ENCODE measurements around the gene EIF2D. TPM values are rescaled to one million over a fixed set of nuclear protein-coding genes. Genes with fewer than 3 reads are reported as not detected.

The EIF2D gene
- total and polyA plus RNA-seq, 2 of the 13 experiments (the other 11 are each of a cell fraction or from before 2014, with no cell fraction given), result 45.1 to 64.9 TPM

DNA sequence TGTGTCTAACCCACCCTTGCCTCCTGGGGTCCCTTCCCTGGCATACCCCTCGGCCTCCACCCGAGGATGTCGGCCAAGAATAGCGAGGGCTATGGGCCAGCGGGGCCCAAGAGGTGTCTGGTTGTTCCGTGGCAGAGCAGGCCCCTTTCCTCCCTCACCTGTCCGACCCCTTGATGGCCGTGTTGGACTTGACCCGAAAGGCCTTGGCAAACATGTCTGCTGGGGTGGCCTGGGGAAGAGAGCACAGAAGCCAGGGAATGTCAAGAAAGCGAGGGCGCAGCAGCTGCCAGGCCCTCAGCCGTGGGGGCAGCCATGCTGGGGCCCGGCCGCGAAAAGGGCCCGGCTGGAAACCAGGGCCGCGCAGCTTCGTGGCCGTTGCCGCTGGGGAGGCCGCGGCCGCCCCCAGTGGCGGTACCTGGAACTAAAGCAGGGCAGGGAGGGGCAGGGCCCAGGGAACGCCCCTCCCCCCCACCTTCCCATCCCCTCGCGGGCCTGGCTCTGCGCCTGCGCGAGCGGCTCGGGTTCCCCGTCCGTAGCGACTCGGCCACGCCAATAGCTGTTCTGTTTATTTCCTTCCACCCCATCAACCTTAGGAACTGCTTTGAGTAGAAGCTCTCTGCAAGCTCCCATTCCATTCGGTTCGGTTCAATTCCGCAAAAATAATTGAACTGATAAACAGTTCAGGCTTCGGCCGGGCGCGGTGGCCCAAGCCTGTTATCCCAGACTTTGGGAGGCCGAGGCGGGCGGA lies at the start of gene EIF2D (continued):
- TF ChIP-seq, protein P1, sequence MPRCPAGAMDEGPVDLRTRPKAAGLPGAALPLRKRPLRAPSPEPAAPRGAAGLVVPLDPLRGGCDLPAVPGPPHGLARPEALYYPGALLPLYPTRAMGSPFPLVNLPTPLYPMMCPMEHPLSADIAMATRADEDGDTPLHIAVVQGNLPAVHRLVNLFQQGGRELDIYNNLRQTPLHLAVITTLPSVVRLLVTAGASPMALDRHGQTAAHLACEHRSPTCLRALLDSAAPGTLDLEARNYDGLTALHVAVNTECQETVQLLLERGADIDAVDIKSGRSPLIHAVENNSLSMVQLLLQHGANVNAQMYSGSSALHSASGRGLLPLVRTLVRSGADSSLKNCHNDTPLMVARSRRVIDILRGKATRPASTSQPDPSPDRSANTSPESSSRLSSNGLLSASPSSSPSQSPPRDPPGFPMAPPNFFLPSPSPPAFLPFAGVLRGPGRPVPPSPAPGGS (CRISPR knock-in tag; IDR thresholded peaks at IDR 0.05), result peak; percentile 94
- TF ChIP-seq ZNF558 (CRISPR knock-in tag; IDR thresholded peaks at IDR 0.05; ENCODE audit: borderline replicate concordance) (peak; percentile 95; the same call in 1 of the 2 replicates), FOSL1 (CRISPR knock-in tag; IDR thresholded peaks at IDR 0.05; ENCODE audit: borderline replicate concordance) (no peak; the same call in 1 of the 2 replicates), SP2 (CRISPR knock-in tag; IDR thresholded peaks at IDR 0.05) (peak; percentile 40; the same call in 1 of the 2 replicates), HCFC1 (IDR thresholded peaks at IDR 0.05; ENCODE audit: low read depth, low read length) (peak; percentile 77), ZNF343 (CRISPR knock-in tag; IDR thresholded peaks at IDR 0.05) (peak; percentile 6; the same call in 1 of the 2 replicates), GATAD1 (CRISPR knock-in tag; IDR thresholded peaks at IDR 0.05) (peak; percentile 100), ZNF101 (CRISPR knock-in tag; IDR thresholded peaks at IDR 0.05; ENCODE audit: borderline replicate concordance, low read depth) (peak; percentile 67; the same call in 1 of the 2 replicates), ZNF138 (CRISPR knock-in tag; IDR thresholded peaks at IDR 0.05; ENCODE audit: low read depth) (peak; percentile 86; the same call in 1 of the 2 replicates), REL (CRISPR knock-in tag; conservative IDR thresholded peaks at IDR 0.05) (peak; percentile 81; the same call in 1 of the 2 replicates), ZNF224 (CRISPR knock-in tag; IDR thresholded peaks at IDR 0.05) (0 out of 2 replicates have a peak, but pooled peaks have one; percentile 3), NFE2L2 (IDR thresholded peaks at IDR 0.05; ENCODE audit: low read length) (no peak), PCBP2 (optimal IDR thresholded peaks at IDR 0.05; ENCODE audit: low read depth, low read length, poor library complexity, severe bottlenecking) (no peak), ZNF468 (CRISPR knock-in tag; IDR thresholded peaks at IDR 0.05) (no peak), HMG20B (CRISPR knock-in tag; conservative IDR thresholded peaks at IDR 0.05) (peak; percentile 63; the same call in 1 of the 2 replicates), NCOA1 (CRISPR knock-in tag; IDR thresholded peaks at IDR 0.05) (no peak)
- TF ChIP-seq, protein P2, sequence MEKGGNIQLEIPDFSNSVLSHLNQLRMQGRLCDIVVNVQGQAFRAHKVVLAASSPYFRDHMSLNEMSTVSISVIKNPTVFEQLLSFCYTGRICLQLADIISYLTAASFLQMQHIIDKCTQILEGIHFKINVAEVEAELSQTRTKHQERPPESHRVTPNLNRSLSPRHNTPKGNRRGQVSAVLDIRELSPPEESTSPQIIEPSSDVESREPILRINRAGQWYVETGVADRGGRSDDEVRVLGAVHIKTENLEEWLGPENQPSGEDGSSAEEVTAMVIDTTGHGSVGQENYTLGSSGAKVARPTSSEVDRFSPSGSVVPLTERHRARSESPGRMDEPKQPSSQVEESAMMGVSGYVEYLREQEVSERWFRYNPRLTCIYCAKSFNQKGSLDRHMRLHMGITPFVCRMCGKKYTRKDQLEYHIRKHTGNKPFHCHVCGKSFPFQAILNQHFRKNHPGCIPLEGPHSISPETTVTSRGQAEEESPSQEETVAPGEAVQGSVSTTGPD (CRISPR knock-in tag; IDR thresholded peaks at IDR 0.05), result no peak
- TF ChIP-seq, protein P3, sequence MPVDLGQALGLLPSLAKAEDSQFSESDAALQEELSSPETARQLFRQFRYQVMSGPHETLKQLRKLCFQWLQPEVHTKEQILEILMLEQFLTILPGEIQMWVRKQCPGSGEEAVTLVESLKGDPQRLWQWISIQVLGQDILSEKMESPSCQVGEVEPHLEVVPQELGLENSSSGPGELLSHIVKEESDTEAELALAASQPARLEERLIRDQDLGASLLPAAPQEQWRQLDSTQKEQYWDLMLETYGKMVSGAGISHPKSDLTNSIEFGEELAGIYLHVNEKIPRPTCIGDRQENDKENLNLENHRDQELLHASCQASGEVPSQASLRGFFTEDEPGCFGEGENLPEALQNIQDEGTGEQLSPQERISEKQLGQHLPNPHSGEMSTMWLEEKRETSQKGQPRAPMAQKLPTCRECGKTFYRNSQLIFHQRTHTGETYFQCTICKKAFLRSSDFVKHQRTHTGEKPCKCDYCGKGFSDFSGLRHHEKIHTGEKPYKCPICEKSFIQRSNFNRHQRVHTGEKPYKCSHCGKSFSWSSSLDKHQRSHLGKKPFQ (CRISPR knock-in tag; IDR thresholded peaks at IDR 0.05; ENCODE audit: insufficient replicate concordance), result peak; percentile 45
- TF ChIP-seq, protein P4, sequence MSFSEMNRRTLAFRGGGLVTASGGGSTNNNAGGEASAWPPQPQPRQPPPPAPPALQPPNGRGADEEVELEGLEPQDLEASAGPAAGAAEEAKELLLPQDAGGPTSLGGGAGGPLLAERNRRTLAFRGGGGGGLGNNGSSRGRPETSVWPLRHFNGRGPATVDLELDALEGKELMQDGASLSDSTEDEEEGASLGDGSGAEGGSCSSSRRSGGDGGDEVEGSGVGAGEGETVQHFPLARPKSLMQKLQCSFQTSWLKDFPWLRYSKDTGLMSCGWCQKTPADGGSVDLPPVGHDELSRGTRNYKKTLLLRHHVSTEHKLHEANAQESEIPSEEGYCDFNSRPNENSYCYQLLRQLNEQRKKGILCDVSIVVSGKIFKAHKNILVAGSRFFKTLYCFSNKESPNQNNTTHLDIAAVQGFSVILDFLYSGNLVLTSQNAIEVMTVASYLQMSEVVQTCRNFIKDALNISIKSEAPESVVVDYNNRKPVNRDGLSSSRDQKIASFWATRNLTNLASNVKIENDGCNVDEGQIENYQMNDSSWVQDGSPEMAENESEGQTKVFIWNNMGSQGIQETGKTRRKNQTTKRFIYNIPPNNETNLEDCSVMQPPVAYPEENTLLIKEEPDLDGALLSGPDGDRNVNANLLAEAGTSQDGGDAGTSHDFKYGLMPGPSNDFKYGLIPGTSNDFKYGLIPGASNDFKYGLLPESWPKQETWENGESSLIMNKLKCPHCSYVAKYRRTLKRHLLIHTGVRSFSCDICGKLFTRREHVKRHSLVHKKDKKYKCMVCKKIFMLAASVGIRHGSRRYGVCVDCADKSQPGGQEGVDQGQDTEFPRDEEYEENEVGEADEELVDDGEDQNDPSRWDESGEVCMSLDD (CRISPR knock-in tag; IDR thresholded peaks at IDR 0.05; ENCODE audit: borderline replicate concordance), result peak; percentile 78; the same call in 1 of the 2 replicates
- TF ChIP-seq, protein P5, sequence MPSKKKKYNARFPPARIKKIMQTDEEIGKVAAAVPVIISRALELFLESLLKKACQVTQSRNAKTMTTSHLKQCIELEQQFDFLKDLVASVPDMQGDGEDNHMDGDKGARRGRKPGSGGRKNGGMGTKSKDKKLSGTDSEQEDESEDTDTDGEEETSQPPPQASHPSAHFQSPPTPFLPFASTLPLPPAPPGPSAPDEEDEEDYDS (CRISPR knock-in tag; IDR thresholded peaks at IDR 0.05), result peak; percentile 82
